NCI-H1694 treated with DMSO at 0.1 percent for 48 hours (cell line): ENCODE results near the gene SPATA24.
"Not testable (repeated sequence)": the region's sequence is repeated elsewhere in the genome, so short reads cannot be mapped to it uniquely, and the experiment has no call there.

Source experiments
- DNase-seq: peaks from one replicate; lab custom pipeline; 2025; lab: John Stamatoyannopoulos, UW

Gene SPATA24

GRCh38 chr5:139416651-139417050, 12.8 kb upstream of the SPATA24 start:
- no peak for DNase-seq

- DNase-seq = no peak
Observed at GRCh38 chr5:139415869-139416268, 12.0 kb upstream of the SPATA24 start.

- peak; percentile 77 for DNase-seq
Observed at GRCh38 chr5:139415221-139415861, 11.5 kb upstream of the SPATA24 start.

- peak; percentile 24 for DNase-seq
Observed at GRCh38 chr5:139414581-139415130, 10.8 kb upstream of the SPATA24 start.

- DNase-seq = no peak
Observed at GRCh38 chr5:139413963-139414362, 10.1 kb upstream of the SPATA24 start.

- no peak for DNase-seq
Observed at GRCh38 chr5:139413153-139413552, 9.3 kb upstream of the SPATA24 start.

GRCh38 chr5:139410993-139411828, 7.3 kb upstream of the SPATA24 start:
- no peak for DNase-seq

GRCh38 chr5:139410121-139410992, 6.5 kb upstream of the SPATA24 start:
- DNase-seq = no peak

GRCh38 chr5:139409116-139409515, 5.2 kb upstream of the SPATA24 start:
- DNase-seq = not testable (repeated sequence)

GRCh38 chr5:139408191-139408590, 4.3 kb upstream of the SPATA24 start:
- no peak for DNase-seq

GRCh38 chr5:139407517-139407916, 3.6 kb upstream of the SPATA24 start:
- DNase-seq = no peak

- no peak for DNase-seq
Observed at GRCh38 chr5:139406963-139407362, 3.1 kb upstream of the SPATA24 start.

GRCh38 chr5:139404484-139404840, 573 bp upstream of the SPATA24 start:
- no peak for DNase-seq

GRCh38 chr5:139403418-139403786, 487 bp downstream of the SPATA24 start:
- DNase-seq = no peak

- peak; percentile 23 for DNase-seq
Observed at GRCh38 chr5:139402561-139403158, 1.2 kb downstream of the SPATA24 start.

GRCh38 chr5:139401546-139401945, 2.3 kb downstream of the SPATA24 start:
- no peak for DNase-seq

- DNase-seq = no peak
Observed at GRCh38 chr5:139399501-139400121, 4.3 kb downstream of the SPATA24 start.

GRCh38 chr5:139397921-139398320, 6.0 kb downstream of the SPATA24 start:
- no peak for DNase-seq

GRCh38 chr5:139396691-139397090, 7.2 kb downstream of the SPATA24 start:
- DNase-seq = no peak

GRCh38 chr5:139395844-139396640, 7.8 kb downstream of the SPATA24 start:
- no peak for DNase-seq
